Activated T-helper 17 cell treated with anti-CD3 and anti-CD28 coated beads, Interleukin-2, amount 50 U/mL, for 72 hours (primary cell): ENCODE results near the gene LRRC42. TPM values are rescaled to one million over a fixed set of nuclear protein-coding genes. Genes with fewer than 3 reads are reported as not detected.

Experiments
- ATAC-seq: fragments of 150-1000 bp; cut with Tn5 transposase; replicated peaks from 2 replicates; pipeline ENCODE4 v1.10.0; 2021; ENCODE audit warnings: mild to moderate bottlenecking, moderate library complexity
- H3K27ac Mint-ChIP-seq: one replicate; pipeline ENCODE4 v1.8.0; 2022; ENCODE audit warnings: mixed read lengths
- H3K27me3 Mint-ChIP-seq: one replicate; pipeline ENCODE4 v1.8.0; 2022; ENCODE audit warnings: mixed read lengths
- H3K36me3 Mint-ChIP-seq: one replicate; pipeline ENCODE4 v1.8.0; 2022; ENCODE audit warnings: low read depth, mild to moderate bottlenecking, mixed read lengths
- H3K4me1 Mint-ChIP-seq: one replicate; pipeline ENCODE4 v1.8.0; 2022; ENCODE audit warnings: mixed read lengths
- H3K4me3 Mint-ChIP-seq: one replicate; pipeline ENCODE4 v1.8.0; 2022; ENCODE audit warnings: mild to moderate bottlenecking, mixed read lengths
- H3K9me3 Mint-ChIP-seq: one replicate; pipeline ENCODE4 v1.8.0; 2022; ENCODE audit warnings: mixed read lengths
- total RNA-seq, 2 donors: library from RNA; stranded (reverse); gene quantifications; one replicate each; pipeline ENCODE4 v1.2.3, GENCODE V29; 2022

Gene LRRC42
- total RNA-seq, 2 donors from 2014 or later, result 25.2 to 28.5 TPM

DNA sequence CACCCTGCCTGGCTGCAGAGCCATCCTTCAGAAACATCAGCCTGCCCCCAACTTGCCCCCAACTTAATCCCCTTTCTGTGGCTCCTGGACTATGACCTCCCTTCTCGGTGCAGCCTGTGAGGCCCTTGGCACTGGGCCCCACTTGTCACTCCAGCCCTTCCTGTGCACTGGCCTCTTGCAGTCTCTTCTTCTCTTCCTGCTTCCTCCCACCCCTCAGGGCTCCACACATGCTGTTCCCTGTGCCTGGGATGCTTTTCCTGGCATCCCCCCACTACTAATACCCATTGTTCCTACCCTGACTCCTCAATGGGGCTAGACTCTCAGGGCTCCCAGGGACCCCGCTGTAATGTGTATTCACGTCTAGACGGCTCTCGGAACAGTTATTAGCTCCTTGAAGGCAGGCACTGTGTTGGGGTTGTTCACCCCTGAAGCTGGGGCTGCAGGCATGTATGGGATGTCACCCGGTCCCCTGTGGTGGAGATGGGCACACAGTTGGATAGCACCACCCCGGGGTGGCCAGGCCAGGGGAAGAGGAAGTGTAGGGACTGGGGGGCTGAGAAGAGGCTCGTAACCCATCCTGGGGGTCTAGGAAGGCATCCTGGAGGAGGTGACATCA lies 67.4 kb downstream of the LRRC42 start:
- Mint-ChIP-seq H3K9me3 (no peaks in the 10 kb centered on the region), H3K36me3 (no peaks in the 10 kb centered on the region), H3K4me3 (no peak overlapping the region), H3K27me3 (peaks cover 5% of the 10 kb centered on the region), H3K27ac (no peak overlapping the region), H3K4me1 (no peaks in the 10 kb centered on the region)
- ATAC-seq, result no peak

DNA sequence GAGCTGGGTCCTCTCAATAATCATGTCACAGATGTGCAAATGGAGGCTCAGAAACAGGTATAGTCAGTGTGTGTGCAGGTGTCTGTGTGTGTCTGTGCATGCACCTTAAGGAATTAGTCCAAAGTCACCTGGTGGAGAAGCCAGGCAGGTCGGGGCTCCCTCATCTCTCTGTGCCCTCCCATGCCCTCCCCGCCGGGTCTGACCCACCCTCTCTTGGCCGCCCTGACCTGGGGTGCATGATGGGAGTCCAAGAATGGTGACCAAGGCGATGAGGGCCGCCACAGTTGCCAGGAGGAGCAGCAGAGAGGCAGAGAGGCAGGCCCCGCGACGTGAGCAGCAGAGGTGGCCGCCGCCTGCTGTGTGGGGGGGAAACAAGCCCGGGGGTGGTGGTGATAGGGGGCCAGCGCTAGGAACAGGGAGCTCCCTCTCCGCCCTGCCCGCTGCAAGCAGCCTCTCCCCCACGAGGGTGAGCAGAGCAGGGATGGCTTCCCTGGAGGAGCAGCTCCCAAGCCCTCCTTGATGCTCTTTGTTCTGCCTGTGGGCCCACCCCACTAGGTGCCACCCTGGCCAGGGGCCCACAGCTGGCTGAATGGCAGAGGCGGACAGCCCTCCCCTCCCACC lies 68.0 kb downstream of the LRRC42 start:
- H3K4me3 Mint-ChIP-seq, result no peak overlapping the region
- H3K27me3 Mint-ChIP-seq, result peaks cover 5% of the 10 kb centered on the region
- no peak overlapping the region for H3K27ac Mint-ChIP-seq
- ATAC-seq, result no peak
- no peaks in the 10 kb centered on the region for H3K4me1 Mint-ChIP-seq
- no peaks in the 10 kb centered on the region for H3K36me3 Mint-ChIP-seq
- no peaks in the 10 kb centered on the region for H3K9me3 Mint-ChIP-seq

DNA sequence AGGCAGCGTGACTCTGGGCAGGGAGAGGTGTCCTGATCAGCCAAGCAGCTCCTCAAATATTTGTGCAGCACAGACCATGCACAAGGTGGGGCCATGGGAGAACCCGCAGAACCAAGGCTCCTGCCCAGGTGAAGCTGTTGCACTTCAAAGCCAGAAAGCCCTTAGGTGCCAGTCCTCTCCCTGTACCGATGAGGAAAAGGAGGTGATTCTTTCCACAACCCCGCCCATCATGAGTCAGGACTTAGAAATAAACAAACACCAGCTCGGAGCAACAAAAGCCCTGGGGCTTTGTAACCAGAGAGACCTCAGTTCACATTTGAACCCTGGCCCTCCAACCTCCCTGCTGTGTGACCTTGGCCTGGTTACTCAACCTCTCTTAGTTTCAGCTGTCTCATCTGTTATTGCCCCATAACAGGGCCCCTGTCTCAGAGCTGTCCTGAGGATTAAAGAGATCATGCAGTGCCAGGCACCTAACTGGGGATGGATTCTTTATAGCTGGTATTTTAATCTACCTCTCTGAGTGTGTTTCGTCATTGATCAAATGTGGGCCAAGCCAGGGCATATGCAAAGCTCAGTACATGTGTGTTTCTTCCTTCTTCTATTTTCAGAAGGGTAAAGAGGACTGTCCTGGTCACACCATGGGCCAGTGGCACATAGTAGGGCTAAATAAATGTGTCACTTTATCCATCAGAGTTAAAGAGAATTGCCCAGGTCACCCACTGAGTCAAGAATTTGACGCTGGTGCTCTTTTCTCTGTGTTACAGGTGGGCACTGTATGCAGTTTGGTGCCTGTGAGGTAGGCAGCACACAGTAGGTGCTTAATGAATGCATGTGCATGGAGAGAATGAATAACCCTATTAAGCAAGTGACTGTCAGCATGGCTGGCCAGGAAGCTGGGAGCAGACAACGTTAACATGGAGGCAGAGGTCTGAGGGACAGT lies 70.5 kb downstream of the LRRC42 start:
- Mint-ChIP-seq H3K27me3 (peaks cover 5% of the 10 kb centered on the region), H3K4me1 (no peaks in the 10 kb centered on the region), H3K4me3 (no peak overlapping the region), H3K36me3 (no peaks in the 10 kb centered on the region), H3K9me3 (no peaks in the 10 kb centered on the region), H3K27ac (no peak overlapping the region)
- no peak for ATAC-seq

Other genes with a start within 250 kb of the LRRC42 start
- not detected for gene GLIS1, start 207.2 kb upstream of the LRRC42 start, total RNA-seq
- gene NDC1, start 108.1 kb upstream of the LRRC42 start, total RNA-seq, result 10 to 100 TPM; 23.3 to 44.5 TPM
- 10 to 100 TPM; 13.7 to 14.8 TPM for gene YIPF1, start 56.6 kb upstream of the LRRC42 start, total RNA-seq
- gene DIO1, start 52.2 kb upstream of the LRRC42 start, total RNA-seq, result not detected
- 10 to 100 TPM; 71.3 to 99.6 TPM for gene IFT25, start 651 bp upstream of the LRRC42 start, total RNA-seq
- not detected for gene LDLRAD1, start 71.8 kb downstream of the LRRC42 start, total RNA-seq
- gene TMEM59, start 106.9 kb downstream of the LRRC42 start, total RNA-seq, result 100 to 1,000 TPM; 173 to 188 TPM
- 10 to 100 TPM; 14.7 to 15.2 TPM for gene TCEANC2, start 107.3 kb downstream of the LRRC42 start, total RNA-seq
- under 1 TPM in 1 of 2 donors, not detected in 1; 0.16 TPM for gene CDCP2, start 206.7 kb downstream of the LRRC42 start, total RNA-seq